HG02642 (cell line): ENCODE measurements around the gene HDAC4.

ENCODE experiments used
- ATAC-seq: cut with Tn5 transposase; IDR thresholded peaks from one replicate; pipeline ENCODE4 v1.9.1; 2021; ENCODE audit warnings: mild to moderate bottlenecking; ENCODE audit not compliant: unreplicated experiment, poor library complexity

The HDAC4 gene

DNA sequence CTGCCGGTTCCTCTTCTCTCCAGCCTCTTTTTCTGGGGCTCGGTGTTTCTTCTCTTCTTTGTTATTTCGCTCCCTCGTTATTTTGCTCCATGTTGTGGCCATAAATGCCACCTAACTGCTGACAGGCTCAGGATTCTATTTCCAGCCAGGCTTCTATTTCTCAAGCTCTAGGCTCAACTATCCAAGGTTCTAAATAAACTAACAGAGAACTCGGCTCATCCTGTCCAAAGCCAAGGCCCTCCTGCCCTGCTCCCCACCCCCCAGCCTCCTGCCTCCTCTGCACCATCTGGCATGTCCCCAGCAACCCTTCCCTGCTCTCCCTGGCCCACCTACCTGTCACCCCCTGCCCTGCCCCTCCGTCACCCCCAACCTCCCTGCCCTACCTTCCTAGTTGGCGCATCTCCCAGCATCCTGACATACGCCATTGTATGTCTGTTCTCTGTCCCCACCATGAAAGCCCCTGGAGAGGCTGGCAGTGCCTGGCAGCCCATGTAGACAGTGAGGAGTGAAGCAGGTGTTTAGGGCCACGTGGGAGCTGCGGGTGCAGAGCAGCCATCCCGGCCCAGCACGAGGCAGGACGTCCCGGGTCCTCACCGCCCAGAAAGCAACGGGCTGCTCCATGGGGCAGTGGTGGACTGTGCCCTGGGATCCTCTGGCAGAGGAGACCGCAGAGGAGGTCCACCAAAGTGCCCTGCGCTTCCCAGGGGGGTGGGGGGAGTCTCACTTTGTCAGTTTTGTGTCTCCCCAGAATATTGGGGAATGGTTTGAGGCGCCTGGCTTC, 366.1 kb downstream of the HDAC4 start:
- no peak for ATAC-seq

DNA sequence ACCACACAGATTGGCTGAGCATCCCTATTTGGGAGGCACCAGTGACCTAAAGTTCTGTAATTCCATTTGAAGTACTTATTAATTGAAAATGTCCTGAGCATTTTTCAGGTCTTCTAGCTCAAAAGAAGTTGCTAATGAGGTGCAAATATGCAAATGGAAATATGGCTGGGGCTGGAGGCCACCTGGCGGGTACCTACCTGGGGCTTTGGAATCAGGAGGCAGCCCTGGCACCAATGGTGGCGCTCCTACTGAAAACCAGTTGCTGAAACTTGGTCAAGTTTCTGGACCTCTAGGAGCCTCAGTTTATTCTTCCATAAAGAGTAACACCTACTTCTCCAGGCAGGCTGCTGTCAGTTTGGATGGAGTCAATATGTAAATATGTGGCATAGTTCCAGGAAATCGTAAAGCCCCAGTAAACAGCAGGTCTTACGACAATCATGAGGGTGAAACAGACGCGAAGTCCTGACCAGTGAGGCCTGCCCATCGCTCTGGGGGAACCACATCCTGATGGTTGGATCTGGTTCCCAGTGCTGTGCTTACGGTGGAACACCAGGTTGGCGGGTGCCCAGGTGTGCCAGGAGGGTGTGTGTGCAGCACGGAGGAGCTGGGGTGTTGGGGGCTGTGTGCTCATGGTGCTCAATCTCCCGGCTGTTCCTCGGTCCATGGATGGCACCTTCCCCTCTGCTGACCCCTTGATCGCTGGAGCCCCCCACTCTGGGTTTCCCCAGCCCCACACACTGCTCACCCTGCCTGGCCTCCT, 366.8 kb downstream of the HDAC4 start:
- no peak for ATAC-seq

GRCh38 chr2:239029958-239030357, 370.9 kb downstream of the HDAC4 start:
- no peak for ATAC-seq

GRCh38 chr2:239028253-239028619, 372.6 kb downstream of the HDAC4 start:
- no peak for ATAC-seq

- ATAC-seq, result no peak
Observed at GRCh38 chr2:239027391-239028252, 373.2 kb downstream of the HDAC4 start.

DNA sequence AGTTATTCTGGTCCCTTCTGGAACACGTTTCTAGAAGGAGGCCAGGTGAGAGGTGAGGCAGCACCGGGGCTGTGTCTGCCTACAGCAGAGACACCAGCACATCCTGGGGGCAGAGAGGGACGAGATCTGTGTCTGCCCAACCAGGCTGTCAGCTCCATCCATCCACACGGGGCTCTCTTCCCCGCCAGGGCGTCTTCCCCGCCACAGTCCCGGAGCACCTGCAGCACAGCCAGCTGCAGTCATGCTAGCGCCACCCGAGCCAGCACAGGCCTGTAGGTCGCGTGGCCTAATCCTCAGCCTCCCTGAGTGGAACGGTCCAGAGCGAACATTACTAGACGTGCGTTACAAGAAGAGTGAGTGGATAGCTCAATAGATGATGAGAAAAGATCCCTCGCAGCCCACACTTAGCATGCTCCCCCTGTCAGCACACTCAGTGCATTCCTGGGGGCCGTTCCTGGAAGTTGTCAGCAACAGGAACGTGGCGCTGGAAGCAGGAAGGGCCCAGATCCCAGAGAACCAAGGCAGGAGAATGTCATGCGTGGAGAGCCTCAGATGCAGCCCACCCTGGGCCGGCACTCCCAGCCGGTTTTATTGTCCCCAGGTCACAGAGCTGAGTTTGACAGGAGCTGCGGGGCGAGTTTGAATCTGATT, 374.0 kb downstream of the HDAC4 start:
- ATAC-seq, result no peak

GRCh38 chr2:239025951-239026461, 374.8 kb downstream of the HDAC4 start:
- no peak for ATAC-seq

DNA sequence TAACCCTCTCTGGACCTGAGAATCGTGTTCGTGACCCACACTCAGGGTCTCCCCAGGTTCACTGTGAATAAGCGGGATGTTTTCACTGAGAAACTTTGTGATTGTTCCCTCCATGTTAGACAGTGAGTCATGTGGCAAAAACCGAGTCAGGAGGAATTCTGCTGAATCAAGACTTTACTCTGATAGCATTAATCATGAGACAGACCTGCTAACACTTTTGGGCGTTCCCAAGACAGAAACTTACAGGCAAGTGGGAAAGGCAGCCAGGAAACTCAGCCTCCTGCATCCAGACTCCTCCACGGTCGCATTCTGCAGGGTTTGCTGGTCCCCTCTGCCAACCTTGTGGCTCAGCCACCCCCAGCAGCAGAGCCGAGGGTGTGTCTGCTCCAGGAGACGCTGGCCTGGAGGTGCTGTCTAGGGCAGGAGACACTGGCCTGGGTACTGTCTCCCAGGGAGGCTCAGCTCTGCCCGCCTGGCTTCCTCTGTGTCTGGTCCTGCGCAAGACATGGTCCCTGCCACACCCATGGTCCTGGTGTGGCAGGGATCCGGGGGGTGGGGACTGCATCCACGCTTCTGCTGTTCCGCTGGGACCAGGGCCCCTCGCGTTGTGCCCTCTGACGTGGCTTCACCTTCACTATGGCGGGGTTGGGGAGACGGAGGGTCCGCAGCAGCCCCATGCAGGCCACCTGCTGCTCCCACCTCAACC, 375.6 kb downstream of the HDAC4 start:
- ATAC-seq, result no peak

DNA sequence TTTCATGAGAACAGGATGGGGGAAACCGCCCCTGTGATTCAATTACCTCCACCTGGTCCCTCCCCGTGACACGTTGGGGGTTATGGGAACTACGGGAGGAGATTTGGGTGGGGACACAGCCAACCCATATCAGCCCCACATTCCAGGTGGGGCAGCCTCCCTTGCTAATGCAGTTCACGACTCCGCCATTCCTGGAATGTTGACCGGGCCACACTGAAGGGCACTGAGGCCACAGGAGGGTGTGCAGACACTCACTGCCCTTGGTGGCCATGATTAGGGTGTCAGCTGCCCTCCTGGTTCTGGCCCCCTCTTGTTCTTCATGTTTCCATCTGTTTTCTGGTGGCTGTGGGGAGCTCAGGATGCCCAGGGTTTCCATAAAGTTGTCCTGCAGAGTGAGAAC, 376.6 kb downstream of the HDAC4 start:
- ATAC-seq, result no peak

GRCh38 chr2:239022437-239023260, 378.2 kb downstream of the HDAC4 start:
- ATAC-seq, result no peak

- ATAC-seq, result no peak
Observed at GRCh38 chr2:239021651-239022436, 379.0 kb downstream of the HDAC4 start.

DNA sequence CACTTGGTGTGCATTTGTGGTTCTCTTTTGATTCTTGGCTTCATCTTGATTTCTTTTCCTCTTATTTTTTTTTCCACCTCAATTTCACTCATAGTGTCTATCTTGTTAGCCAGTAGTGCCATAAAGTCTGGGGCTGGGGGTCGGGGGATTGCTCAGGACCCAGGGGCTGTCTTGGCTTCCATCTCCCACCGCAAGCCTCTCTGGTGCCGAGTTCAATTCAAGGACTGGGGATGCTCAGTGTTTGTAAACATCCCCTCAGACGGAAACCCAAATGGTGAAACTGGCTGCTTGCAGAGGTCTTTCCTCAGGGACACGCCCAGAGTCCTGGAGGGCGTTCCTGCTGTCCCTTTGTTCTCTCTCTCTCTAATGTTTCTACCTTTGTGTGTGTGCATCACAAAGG, 379.6 kb downstream of the HDAC4 start:
- ATAC-seq, result no peak

DNA sequence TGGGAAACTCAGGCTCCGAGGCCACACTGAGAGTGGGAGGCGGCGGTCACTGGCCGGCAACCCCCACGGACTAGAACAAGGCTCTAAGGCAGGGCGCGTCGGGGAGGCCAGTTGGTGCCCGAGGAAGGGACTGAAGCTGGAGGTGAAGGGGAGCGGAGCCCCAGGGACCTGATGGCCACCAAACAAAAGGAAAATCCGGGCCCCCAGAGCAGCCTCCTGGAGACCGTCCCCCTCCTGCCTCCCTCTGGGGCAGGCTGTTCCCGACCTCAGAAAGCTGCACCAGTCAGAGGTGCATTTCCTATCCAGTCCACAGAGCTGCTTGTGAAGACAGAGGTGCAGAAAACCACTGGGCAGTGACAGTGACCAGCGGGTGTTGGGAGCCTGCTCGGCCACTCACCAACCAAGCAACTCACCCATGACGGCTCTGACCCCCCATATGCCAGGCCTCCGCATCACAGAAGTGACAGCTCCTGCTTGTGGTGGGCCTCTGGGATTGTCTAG, 380.2 kb downstream of the HDAC4 start:
- ATAC-seq, result no peak

- no peak for ATAC-seq
Observed at GRCh38 chr2:239019183-239019581, 381.6 kb downstream of the HDAC4 start.

DNA sequence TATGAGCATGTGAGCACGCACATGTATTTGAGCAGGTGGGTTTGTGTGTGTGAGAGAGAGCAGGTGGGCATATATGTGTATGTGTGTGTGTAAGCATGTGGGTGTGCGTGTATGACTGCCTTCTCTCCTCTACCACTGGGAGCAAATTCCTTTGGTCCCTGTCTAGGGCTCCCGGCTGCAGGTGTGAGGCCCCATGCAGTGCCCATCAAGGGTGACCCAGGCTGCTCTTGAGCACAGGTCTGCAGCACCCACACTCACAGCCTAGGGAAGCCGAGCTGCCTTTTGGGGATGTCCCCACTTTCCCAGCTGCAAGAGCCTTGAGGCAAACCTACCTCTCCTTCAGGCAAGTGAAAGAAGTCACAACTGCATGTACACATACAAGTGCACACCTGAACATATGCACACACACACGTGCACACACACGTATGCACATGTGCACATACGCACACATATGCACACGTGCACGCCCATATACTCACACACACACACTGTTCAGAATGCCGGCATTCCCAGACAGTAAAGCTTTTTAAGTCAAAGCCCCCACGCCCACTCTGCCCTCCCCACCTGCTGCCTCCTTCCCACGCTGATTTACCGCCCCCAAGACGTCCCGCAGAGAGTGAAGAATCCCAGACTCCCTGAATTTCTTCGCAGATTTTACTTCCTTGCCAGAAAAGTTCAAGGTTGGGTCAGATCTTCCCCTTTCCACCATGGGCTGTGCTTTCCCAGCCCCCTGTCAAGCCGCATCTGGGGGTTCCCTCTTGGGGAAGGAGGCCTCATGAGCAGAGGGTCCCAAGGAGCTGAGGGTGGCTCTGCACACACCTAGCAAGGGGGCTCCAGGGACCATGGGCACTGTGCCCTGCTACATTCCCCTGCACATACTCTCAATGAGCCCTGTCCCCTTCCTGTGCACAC, 382.3 kb downstream of the HDAC4 start:
- no peak for ATAC-seq

DNA sequence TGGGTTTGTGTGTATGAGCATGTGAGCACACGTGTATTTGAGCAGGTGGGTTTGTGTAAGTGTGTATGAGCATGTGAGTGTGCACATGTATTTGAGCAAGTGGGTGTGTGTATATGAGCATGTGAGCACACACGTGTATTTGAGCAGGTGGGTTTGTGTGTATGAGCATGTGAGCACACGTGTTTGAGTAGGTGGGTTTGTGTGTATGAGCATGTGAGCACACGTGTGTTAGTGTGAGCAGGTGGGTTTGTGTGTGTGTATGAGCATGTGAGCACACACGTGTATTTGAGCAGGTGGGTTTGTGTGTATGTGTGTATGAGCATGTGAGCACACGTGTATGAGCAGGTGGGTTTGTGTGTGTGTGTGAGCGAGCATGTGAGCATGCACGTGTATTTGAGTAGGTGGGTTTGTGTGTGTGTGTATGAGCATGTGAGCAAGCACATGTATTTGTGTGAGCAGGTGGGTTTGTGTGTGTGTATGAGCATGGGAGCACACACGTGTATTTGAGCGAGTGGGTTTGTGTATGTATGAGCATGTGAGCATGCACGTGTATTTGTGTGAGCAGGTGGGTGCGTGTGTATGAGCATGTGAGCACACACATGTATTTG, 383.2 kb downstream of the HDAC4 start:
- ATAC-seq, result no peak
